ENCODE results near the gene PRDM16. TPM values are rescaled to one million over a fixed set of nuclear protein-coding genes. Genes with fewer than 3 reads are reported as not detected.

The PRDM16 gene
- total RNA-seq (2014; rRNA removed; shearing (Covaris generic)) (0.14 and 0.66 TPM in 2 replicates), polyA plus RNA-seq (2016; fragmentation: Nextera tagmentation; extraction: Ambion mirVana) (0.16 TPM in 2 replicates)
- long read RNA-seq = 0 reads

DNA sequence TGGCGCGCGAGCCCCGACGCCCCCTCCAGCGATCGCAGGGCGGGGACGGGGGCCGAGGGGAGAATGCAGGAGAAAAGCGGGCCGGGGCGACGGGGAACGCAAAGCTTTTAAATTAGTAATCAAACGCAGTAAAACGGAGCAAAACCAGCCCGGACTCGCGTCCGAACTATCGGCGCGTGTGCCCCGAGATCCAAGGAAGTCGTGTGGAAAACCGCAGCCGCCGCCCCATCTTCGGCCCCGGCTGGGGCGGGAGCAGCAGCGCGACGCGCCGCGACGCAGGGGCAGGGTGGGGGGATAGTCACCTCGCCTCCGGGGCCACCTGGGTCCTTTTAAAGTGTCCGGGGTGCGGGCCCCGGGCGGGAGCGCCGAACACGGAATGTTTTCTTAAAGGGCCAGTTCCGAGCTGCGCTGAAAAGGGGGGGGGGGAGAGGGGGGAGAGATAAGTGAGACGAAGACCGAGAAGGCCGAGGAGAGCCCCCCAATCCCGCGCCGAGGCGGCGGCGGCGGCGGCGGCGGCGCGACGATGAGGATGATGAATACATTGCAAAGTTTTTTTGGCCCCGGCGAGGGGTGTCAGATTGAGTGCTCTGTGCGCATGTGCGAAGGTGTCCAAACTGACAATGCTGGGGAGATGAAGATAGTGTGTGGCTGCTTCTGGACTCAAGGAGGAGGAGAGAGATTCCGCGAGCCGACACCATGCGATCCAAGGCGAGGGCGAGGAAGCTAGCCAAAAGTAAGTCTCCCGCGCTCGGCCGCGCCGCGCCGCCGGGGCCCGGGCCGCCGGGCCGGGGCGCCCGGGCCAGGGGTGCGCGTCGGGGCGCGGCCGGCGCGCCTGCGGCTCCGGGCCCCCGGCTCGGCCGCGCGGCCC is at the start of gene PRDM16:
PRDM16 (plus strand) TSS at position 640 of the 868 bp plus-strand sequence; CDS start at position 697, 57 bp downstream.
- H3K4me3 Mint-ChIP-seq = peak within 1 kb of the TSS; percentile 83

More for the DNA sequence above, at the start of gene PRDM16:
- Mint-ChIP-seq H3K4me1 (peaks cover 17% of the 10 kb centered on the region), H3K27ac (no peak within 1 kb of the TSS), H3K36me3 (ENCODE audit: low read depth) (no peaks in the 10 kb centered on the region), H3K27me3 (ENCODE audit: insufficient read depth, low read depth, poor library complexity) (peaks cover 84% of the 10 kb centered on the region), H3K9me3 (no peaks in the 10 kb centered on the region; the same call in 2 of the 3 replicates)
- Histone ChIP-seq H3K4me3 (peak within 1 kb of the TSS; percentile 61), H3K4me1 (ENCODE audit: insufficient read depth) (peaks cover 30% of the 10 kb centered on the region), H3F3A (replicated peaks; ENCODE audit: low read depth) (no peaks in the 10 kb centered on the region), H3K4me2 (peak within 1 kb of the TSS; percentile 87), H3K79me2 (replicated peaks; ENCODE audit: insufficient read depth) (no peaks in the 10 kb centered on the region), H2AFZ (peak within 1 kb of the TSS; percentile 88), H3K27ac (ENCODE audit: low read depth) (no peak within 1 kb of the TSS), H3K27me3 (ENCODE audit: insufficient read depth) (peaks cover 94% of the 10 kb centered on the region), H4K20me1 (replicated peaks; ENCODE audit: insufficient read depth) (no peaks in the 10 kb centered on the region; the same call in 1 of the 2 replicates), H3K36me3 (ENCODE audit: insufficient read depth) (no peaks in the 10 kb centered on the region), H3K9me2 (ENCODE audit: insufficient read depth) (no peaks in the 10 kb centered on the region)
- TF ChIP-seq, protein P1, sequence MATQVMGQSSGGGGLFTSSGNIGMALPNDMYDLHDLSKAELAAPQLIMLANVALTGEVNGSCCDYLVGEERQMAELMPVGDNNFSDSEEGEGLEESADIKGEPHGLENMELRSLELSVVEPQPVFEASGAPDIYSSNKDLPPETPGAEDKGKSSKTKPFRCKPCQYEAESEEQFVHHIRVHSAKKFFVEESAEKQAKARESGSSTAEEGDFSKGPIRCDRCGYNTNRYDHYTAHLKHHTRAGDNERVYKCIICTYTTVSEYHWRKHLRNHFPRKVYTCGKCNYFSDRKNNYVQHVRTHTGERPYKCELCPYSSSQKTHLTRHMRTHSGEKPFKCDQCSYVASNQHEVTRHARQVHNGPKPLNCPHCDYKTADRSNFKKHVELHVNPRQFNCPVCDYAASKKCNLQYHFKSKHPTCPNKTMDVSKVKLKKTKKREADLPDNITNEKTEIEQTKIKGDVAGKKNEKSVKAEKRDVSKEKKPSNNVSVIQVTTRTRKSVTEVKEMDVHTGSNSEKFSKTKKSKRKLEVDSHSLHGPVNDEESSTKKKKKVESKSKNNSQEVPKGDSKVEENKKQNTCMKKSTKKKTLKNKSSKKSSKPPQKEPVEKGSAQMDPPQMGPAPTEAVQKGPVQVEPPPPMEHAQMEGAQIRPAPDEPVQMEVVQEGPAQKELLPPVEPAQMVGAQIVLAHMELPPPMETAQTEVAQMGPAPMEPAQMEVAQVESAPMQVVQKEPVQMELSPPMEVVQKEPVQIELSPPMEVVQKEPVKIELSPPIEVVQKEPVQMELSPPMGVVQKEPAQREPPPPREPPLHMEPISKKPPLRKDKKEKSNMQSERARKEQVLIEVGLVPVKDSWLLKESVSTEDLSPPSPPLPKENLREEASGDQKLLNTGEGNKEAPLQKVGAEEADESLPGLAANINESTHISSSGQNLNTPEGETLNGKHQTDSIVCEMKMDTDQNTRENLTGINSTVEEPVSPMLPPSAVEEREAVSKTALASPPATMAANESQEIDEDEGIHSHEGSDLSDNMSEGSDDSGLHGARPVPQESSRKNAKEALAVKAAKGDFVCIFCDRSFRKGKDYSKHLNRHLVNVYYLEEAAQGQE (IDR thresholded peaks at IDR 0.05; ENCODE audit: unreplicated experiment) = no peak
- TF ChIP-seq EZH2phosphoT487 (IDR thresholded peaks at IDR 0.05; ENCODE audit: unreplicated experiment) (peak; percentile 83), CREB1 (CRISPR knock-in tag; IDR thresholded peaks at IDR 0.05; ENCODE audit: low read depth) (no peak), ZNF114 (CRISPR knock-in tag; IDR thresholded peaks at IDR 0.05) (no peak), POLR2AphosphoS5 (IDR thresholded peaks at IDR 0.05; ENCODE audit: low read depth) (no peak), STAT1 (IDR thresholded peaks at IDR 0.05; ENCODE audit: unreplicated experiment) (no peak), EZH2 (IDR thresholded peaks at IDR 0.05; ENCODE audit: low read depth, unreplicated experiment) (peak; percentile 97), ZNF331 (CRISPR knock-in tag; IDR thresholded peaks at IDR 0.05; ENCODE audit: low read depth) (no peak), JUNB (IDR thresholded peaks at IDR 0.05; ENCODE audit: unreplicated experiment) (no peak), NANOG (IDR thresholded peaks at IDR 0.05; ENCODE audit: borderline replicate concordance) (no peak)
- TF ChIP-seq, protein P2, sequence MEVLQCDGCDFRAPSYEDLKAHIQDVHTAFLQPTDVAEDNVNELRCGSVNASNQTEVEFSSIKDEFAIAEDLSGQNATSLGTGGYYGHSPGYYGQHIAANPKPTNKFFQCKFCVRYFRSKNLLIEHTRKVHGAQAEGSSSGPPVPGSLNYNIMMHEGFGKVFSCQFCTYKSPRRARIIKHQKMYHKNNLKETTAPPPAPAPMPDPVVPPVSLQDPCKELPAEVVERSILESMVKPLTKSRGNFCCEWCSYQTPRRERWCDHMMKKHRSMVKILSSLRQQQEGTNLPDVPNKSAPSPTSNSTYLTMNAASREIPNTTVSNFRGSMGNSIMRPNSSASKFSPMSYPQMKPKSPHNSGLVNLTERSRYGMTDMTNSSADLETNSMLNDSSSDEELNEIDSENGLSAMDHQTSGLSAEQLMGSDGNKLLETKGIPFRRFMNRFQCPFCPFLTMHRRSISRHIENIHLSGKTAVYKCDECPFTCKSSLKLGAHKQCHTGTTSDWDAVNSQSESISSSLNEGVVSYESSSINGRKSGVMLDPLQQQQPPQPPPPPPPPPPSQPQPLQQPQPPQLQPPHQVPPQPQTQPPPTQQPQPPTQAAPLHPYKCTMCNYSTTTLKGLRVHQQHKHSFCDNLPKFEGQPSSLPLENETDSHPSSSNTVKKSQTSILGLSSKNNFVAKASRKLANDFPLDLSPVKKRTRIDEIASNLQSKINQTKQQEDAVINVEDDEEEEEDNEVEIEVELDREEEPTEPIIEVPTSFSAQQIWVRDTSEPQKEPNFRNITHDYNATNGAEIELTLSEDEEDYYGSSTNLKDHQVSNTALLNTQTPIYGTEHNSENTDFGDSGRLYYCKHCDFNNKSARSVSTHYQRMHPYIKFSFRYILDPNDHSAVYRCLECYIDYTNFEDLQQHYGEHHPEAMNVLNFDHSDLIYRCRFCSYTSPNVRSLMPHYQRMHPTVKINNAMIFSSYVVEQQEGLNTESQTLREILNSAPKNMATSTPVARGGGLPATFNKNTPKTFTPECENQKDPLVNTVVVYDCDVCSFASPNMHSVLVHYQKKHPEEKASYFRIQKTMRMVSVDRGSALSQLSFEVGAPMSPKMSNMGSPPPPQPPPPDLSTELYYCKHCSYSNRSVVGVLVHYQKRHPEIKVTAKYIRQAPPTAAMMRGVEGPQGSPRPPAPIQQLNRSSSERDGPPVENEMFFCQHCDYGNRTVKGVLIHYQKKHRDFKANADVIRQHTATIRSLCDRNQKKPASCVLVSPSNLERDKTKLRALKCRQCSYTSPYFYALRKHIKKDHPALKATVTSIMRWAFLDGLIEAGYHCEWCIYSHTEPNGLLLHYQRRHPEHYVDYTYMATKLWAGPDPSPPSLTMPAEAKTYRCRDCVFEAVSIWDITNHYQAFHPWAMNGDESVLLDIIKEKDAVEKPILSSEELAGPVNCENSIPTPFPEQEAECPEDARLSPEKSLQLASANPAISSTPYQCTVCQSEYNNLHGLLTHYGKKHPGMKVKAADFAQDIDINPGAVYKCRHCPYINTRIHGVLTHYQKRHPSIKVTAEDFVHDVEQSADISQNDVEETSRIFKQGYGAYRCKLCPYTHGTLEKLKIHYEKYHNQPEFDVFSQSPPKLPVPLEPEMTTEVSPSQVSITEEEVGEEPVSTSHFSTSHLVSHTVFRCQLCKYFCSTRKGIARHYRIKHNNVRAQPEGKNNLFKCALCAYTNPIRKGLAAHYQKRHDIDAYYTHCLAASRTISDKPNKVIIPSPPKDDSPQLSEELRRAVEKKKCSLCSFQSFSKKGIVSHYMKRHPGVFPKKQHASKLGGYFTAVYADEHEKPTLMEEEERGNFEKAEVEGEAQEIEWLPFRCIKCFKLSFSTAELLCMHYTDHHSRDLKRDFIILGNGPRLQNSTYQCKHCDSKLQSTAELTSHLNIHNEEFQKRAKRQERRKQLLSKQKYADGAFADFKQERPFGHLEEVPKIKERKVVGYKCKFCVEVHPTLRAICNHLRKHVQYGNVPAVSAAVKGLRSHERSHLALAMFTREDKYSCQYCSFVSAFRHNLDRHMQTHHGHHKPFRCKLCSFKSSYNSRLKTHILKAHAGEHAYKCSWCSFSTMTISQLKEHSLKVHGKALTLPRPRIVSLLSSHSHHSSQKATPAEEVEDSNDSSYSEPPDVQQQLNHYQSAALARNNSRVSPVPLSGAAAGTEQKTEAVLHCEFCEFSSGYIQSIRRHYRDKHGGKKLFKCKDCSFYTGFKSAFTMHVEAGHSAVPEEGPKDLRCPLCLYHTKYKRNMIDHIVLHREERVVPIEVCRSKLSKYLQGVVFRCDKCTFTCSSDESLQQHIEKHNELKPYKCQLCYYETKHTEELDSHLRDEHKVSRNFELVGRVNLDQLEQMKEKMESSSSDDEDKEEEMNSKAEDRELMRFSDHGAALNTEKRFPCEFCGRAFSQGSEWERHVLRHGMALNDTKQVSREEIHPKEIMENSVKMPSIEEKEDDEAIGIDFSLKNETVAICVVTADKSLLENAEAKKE (CRISPR knock-in tag; IDR thresholded peaks at IDR 0.05) = no peak
- TF ChIP-seq, protein P3, sequence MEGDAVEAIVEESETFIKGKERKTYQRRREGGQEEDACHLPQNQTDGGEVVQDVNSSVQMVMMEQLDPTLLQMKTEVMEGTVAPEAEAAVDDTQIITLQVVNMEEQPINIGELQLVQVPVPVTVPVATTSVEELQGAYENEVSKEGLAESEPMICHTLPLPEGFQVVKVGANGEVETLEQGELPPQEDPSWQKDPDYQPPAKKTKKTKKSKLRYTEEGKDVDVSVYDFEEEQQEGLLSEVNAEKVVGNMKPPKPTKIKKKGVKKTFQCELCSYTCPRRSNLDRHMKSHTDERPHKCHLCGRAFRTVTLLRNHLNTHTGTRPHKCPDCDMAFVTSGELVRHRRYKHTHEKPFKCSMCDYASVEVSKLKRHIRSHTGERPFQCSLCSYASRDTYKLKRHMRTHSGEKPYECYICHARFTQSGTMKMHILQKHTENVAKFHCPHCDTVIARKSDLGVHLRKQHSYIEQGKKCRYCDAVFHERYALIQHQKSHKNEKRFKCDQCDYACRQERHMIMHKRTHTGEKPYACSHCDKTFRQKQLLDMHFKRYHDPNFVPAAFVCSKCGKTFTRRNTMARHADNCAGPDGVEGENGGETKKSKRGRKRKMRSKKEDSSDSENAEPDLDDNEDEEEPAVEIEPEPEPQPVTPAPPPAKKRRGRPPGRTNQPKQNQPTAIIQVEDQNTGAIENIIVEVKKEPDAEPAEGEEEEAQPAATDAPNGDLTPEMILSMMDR (conservative IDR thresholded peaks at IDR 0.05; ENCODE audit: low read depth in 2 of 2) = no peak
- TF ChIP-seq, protein P4, sequence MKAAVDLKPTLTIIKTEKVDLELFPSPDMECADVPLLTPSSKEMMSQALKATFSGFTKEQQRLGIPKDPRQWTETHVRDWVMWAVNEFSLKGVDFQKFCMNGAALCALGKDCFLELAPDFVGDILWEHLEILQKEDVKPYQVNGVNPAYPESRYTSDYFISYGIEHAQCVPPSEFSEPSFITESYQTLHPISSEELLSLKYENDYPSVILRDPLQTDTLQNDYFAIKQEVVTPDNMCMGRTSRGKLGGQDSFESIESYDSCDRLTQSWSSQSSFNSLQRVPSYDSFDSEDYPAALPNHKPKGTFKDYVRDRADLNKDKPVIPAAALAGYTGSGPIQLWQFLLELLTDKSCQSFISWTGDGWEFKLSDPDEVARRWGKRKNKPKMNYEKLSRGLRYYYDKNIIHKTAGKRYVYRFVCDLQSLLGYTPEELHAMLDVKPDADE (IDR thresholded peaks at IDR 0.05) = no peak
- peak; percentile 78 for DNase-seq (ENCODE audit: low spot score)
- no peak for ATAC-seq

Measured in GM23338 (cell line).